Measurements from ENCODE around the gene TRPC4.

TRPC4 gene

GRCh38 chr13:37752146-37752545 lies 117.4 kb downstream of the TRPC4 start:
- DNase-seq = no peak
- no peaks in the 10 kb centered on the region for H3K9me3 ChIP-seq (replicated peaks; ENCODE audit: insufficient read depth, low read length)
- no peak overlapping the region for H2AFZ ChIP-seq (ENCODE audit: low read length)
- H3F3A ChIP-seq (ENCODE audit: insufficient read depth, low read length) = no peaks in the 10 kb centered on the region
- no peak overlapping the region for H3K4me2 ChIP-seq (ENCODE audit: low read depth, low read length)
- H3K4me3 ChIP-seq (ENCODE audit: low read length) = no peak overlapping the region
- TF ChIP-seq EZH2 (optimal IDR thresholded peaks at IDR 0.05; ENCODE audit: low read depth, low read length) (no peak), EZH2phosphoT487 (IDR thresholded peaks at IDR 0.05; ENCODE audit: low read length) (no peak)
- TF ChIP-seq, protein P1, sequence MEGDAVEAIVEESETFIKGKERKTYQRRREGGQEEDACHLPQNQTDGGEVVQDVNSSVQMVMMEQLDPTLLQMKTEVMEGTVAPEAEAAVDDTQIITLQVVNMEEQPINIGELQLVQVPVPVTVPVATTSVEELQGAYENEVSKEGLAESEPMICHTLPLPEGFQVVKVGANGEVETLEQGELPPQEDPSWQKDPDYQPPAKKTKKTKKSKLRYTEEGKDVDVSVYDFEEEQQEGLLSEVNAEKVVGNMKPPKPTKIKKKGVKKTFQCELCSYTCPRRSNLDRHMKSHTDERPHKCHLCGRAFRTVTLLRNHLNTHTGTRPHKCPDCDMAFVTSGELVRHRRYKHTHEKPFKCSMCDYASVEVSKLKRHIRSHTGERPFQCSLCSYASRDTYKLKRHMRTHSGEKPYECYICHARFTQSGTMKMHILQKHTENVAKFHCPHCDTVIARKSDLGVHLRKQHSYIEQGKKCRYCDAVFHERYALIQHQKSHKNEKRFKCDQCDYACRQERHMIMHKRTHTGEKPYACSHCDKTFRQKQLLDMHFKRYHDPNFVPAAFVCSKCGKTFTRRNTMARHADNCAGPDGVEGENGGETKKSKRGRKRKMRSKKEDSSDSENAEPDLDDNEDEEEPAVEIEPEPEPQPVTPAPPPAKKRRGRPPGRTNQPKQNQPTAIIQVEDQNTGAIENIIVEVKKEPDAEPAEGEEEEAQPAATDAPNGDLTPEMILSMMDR (IDR thresholded peaks at IDR 0.05; ENCODE audit: low read length) = no peak
- H3K79me2 ChIP-seq (ENCODE audit: low read length) = no peaks in the 10 kb centered on the region
- no peak overlapping the region for H3K9ac ChIP-seq (ENCODE audit: low read length)
- no peaks in the 10 kb centered on the region for H3K4me1 ChIP-seq (ENCODE audit: low read length)
- no peaks in the 10 kb centered on the region for H3K36me3 ChIP-seq (replicated peaks; ENCODE audit: insufficient read depth, low read length)
- no peak overlapping the region for H3K27ac ChIP-seq (ENCODE audit: low read length)
- no peaks in the 10 kb centered on the region for H3K27me3 ChIP-seq (replicated peaks; ENCODE audit: insufficient read depth, low read length)
- H4K20me1 ChIP-seq (ENCODE audit: insufficient read depth, low read length) = no peaks in the 10 kb centered on the region
- H3K9me2 ChIP-seq (replicated peaks; ENCODE audit: insufficient read depth, low read length) = no peaks in the 10 kb centered on the region

GRCh38 chr13:37751025-37751424 lies 118.5 kb downstream of the TRPC4 start:
- Histone ChIP-seq H3K27me3 (replicated peaks; ENCODE audit: insufficient read depth, low read length) (no peaks in the 10 kb centered on the region), H3K9me2 (replicated peaks; ENCODE audit: insufficient read depth, low read length) (no peaks in the 10 kb centered on the region), H4K20me1 (ENCODE audit: insufficient read depth, low read length) (no peaks in the 10 kb centered on the region), H3K4me2 (ENCODE audit: low read depth, low read length) (no peak overlapping the region), H3K79me2 (ENCODE audit: low read length) (no peaks in the 10 kb centered on the region), H3K4me3 (ENCODE audit: low read length) (no peak overlapping the region), H3K9me3 (replicated peaks; ENCODE audit: insufficient read depth, low read length) (no peaks in the 10 kb centered on the region), H3K27ac (ENCODE audit: low read length) (no peak overlapping the region), H3K36me3 (replicated peaks; ENCODE audit: insufficient read depth, low read length) (no peaks in the 10 kb centered on the region), H3K4me1 (ENCODE audit: low read length) (no peaks in the 10 kb centered on the region), H3F3A (ENCODE audit: insufficient read depth, low read length) (no peaks in the 10 kb centered on the region), H3K9ac (ENCODE audit: low read length) (no peak overlapping the region), H2AFZ (ENCODE audit: low read length) (no peak overlapping the region)
- TF ChIP-seq EZH2phosphoT487 (IDR thresholded peaks at IDR 0.05; ENCODE audit: low read length) (no peak), EZH2 (optimal IDR thresholded peaks at IDR 0.05; ENCODE audit: low read depth, low read length) (no peak)
- TF ChIP-seq, protein P1 (IDR thresholded peaks at IDR 0.05; ENCODE audit: low read length) = no peak
- no peak for DNase-seq

DNA sequence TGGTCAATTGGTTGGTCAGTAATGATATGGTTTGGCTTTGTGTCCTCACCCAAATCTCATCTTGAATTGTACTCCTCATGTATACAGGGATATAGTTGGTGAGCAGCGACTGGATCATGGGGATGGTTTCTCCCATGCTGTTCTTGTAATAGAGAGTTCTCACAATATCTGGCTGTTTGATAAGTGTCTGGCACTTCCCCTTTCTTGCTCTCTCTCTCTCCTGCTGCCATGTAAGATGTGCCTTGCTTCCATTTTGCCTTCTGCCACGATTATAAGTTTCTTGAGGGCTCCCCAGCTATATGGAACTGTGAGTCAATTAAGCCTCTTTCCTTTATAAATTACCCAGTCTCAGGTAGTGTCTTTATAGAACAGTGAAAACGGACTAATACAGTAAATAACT lies 120.7 kb downstream of the TRPC4 start:
- Histone ChIP-seq H3K9ac (ENCODE audit: low read length) (no peak overlapping the region), H3K27me3 (replicated peaks; ENCODE audit: insufficient read depth, low read length) (no peaks in the 10 kb centered on the region), H3K4me3 (ENCODE audit: low read length) (no peak overlapping the region), H3K4me1 (ENCODE audit: low read length) (no peaks in the 10 kb centered on the region), H3K9me3 (replicated peaks; ENCODE audit: insufficient read depth, low read length) (no peaks in the 10 kb centered on the region), H3K27ac (ENCODE audit: low read length) (no peak overlapping the region), H4K20me1 (ENCODE audit: insufficient read depth, low read length) (no peaks in the 10 kb centered on the region), H2AFZ (ENCODE audit: low read length) (no peak overlapping the region), H3F3A (ENCODE audit: insufficient read depth, low read length) (no peaks in the 10 kb centered on the region), H3K79me2 (ENCODE audit: low read length) (no peaks in the 10 kb centered on the region), H3K9me2 (replicated peaks; ENCODE audit: insufficient read depth, low read length) (no peaks in the 10 kb centered on the region), H3K4me2 (ENCODE audit: low read depth, low read length) (no peak overlapping the region), H3K36me3 (replicated peaks; ENCODE audit: insufficient read depth, low read length) (no peaks in the 10 kb centered on the region)
- no peak for DNase-seq
- TF ChIP-seq EZH2phosphoT487 (IDR thresholded peaks at IDR 0.05; ENCODE audit: low read length) (no peak), EZH2 (optimal IDR thresholded peaks at IDR 0.05; ENCODE audit: low read depth, low read length) (no peak)
- TF ChIP-seq, protein P1 (IDR thresholded peaks at IDR 0.05; ENCODE audit: low read length) = no peak

Data from MM.1S (cell line).